T-helper 9 cell (primary cell): ENCODE data around the gene KMT5C.

Experiments used
- DNase-seq: peaks from one replicate; pipeline ENCODE4 v3.0.0-alpha.2; 2020

The KMT5C gene

GRCh38 chr19:55369653-55370304 lies 30.1 kb downstream of the KMT5C start:
- peak; percentile 24 for DNase-seq

GRCh38 chr19:55370305-55370988 lies 30.8 kb downstream of the KMT5C start, which contains the start of gene IL11:
TSS of gene IL11 (minus strand) at chr19:55370463. CDS start at chr19:55370310, 153 bp downstream.
- no peak for DNase-seq

GRCh38 chr19:55372316-55373081 lies 32.8 kb downstream of the KMT5C start:
- no peak for DNase-seq

- DNase-seq = no peak
Measured at GRCh38 chr19:55373306-55373992, 33.8 kb downstream of the KMT5C start.

- no peak for DNase-seq
Measured at GRCh38 chr19:55373993-55374757, 34.5 kb downstream of the KMT5C start.

- no peak for DNase-seq
Measured at GRCh38 chr19:55376241-55376933, 36.7 kb downstream of the KMT5C start, which contains the start of gene TMEM190. TSS of gene TMEM190 (plus strand) at chr19:55376826. CDS start at chr19:55376854, 28 bp downstream.

- no peak for DNase-seq
Measured at GRCh38 chr19:55377356-55378131, 37.9 kb downstream of the KMT5C start.

GRCh38 chr19:55379174-55379573 lies 39.5 kb downstream of the KMT5C start:
- DNase-seq = no peak

- no peak for DNase-seq
Measured at GRCh38 chr19:55382013-55382412, 42.3 kb downstream of the KMT5C start.

- DNase-seq = no peak
Measured at GRCh38 chr19:55382522-55383054, 42.9 kb downstream of the KMT5C start.

GRCh38 chr19:55383279-55384130 lies 43.8 kb downstream of the KMT5C start:
- peak; percentile 27 for DNase-seq

- no peak for DNase-seq
Measured at GRCh38 chr19:55384131-55384919, 44.6 kb downstream of the KMT5C start, which contains the start of gene TMEM238. TSS of gene TMEM238 (minus strand) at chr19:55384292. CDS start at chr19:55384259, 33 bp downstream.

GRCh38 chr19:55384920-55385723 lies 45.4 kb downstream of the KMT5C start:
- peak; percentile 92 for DNase-seq

GRCh38 chr19:55385724-55386492 lies 46.2 kb downstream of the KMT5C start, which contains the start of gene RPL28:
TSS of gene RPL28 (plus strand) at chr19:55385932. CDS start at chr19:55386358, 426 bp downstream.
- DNase-seq = peak; percentile 97

GRCh38 chr19:55386493-55386971 lies 46.9 kb downstream of the KMT5C start:
- DNase-seq = no peak
